Subcutaneous adipose tissue (tissue), 4 donors: ENCODE results near the gene H3-3A. TPM values are rescaled to one million over a fixed set of nuclear protein-coding genes. Genes with fewer than 3 reads are reported as not detected.

Experiments
- total RNA-seq, 4 donors: library from RNA; depleted of rRNA; stranded (reverse); fragments of >200 nt; gene quantifications; one replicate each; pipeline ENCODE4 v1.1.0, GENCODE V29; 2016
- TF ChIP-seq, protein P1 (sequence below): fragments of 450-650 bp; IDR thresholded peaks from one replicate; pipeline ENCODE4 v1.5.1; 2016; ENCODE audit warnings: low read depth, mild to moderate bottlenecking, control low read depth, antibody characterized with exemption, moderate library complexity

The H3-3A gene
- total RNA-seq, 4 donors from 2014 or later = 191 to 368 (median 329) TPM

DNA sequence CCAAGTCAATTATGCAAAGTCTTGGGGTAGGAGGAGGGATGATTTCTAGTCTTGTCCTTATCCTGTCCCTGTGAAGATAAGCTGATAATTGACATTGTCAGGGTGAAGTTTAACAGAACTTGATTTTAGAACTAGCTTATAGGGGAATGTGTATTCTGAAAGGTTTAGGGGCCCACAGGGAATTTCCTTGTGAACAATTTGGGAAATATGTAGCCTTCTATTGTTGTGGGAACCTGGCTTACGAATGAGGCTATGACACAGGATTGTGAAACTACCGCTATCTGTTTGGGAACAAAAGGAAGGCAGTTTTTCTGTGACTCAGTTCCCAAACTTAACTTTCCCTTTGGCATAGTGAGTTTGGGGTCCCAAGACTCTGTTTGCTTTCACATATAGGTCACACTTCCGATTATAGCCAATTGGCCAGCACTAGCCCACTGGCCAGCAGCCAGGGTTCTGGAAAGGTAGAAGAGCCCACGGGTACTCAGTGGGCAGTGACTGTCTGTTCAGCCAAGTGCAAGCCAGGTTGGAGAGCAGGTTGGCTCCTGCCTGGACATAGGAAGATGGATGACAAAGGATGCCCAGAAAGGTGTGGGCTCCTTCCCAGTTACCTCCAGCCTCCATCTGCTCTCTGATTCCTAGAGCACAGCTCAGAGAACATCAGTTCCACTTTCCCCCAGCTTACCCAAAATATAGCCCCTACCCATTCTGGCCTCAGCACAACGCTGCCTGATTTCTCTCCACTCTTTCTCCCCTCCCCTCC, 35.5 kb downstream of the H3-3A start:
- TF ChIP-seq, protein P1, sequence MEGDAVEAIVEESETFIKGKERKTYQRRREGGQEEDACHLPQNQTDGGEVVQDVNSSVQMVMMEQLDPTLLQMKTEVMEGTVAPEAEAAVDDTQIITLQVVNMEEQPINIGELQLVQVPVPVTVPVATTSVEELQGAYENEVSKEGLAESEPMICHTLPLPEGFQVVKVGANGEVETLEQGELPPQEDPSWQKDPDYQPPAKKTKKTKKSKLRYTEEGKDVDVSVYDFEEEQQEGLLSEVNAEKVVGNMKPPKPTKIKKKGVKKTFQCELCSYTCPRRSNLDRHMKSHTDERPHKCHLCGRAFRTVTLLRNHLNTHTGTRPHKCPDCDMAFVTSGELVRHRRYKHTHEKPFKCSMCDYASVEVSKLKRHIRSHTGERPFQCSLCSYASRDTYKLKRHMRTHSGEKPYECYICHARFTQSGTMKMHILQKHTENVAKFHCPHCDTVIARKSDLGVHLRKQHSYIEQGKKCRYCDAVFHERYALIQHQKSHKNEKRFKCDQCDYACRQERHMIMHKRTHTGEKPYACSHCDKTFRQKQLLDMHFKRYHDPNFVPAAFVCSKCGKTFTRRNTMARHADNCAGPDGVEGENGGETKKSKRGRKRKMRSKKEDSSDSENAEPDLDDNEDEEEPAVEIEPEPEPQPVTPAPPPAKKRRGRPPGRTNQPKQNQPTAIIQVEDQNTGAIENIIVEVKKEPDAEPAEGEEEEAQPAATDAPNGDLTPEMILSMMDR = no peak

DNA sequence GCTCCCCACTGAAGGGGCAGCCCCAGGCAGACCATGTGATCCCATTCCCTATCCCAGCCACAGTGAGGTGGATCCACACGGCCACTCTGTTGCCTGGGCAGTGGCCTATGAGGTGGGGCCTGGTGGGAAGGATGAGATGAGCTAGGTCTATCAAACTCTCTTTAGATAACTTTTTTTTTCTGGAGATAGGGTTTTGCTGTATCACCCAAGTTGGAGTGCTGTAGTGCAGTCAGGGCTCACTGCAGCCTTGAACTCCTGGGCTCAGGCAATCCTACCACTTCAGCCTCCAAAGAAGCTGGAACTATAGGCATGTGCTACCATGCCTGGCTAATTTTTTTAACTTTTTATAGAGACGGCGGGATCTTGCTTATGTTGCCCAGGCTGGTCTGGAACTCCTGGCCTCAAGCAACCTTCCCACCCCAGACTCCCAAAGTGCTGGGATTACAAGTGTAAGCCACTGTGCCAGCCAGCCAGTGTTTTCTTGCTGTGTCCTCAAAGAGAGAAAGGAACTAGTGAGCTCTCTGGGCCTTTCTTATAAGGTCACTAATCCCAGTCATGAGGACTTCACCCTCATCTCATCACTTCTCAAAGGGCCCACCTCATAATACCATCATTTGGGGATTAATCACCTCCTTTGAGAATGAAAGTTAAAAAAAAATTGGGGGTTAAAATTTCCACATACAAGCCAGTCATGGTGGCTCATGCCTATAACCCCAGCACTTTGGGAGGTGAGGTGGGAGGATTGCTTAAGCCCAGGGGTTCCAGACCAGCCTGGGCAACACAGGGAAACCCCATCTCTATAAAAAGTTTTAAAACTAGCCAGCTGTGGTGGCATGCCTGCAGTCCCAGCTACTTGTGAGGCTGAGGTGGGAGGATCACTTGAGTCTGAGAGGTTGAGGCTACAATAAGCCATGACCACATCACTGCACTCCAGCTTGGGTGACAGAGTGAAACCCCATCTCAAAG, 36.6 kb downstream of the H3-3A start:
- TF ChIP-seq, protein P1 = no peak

DNA sequence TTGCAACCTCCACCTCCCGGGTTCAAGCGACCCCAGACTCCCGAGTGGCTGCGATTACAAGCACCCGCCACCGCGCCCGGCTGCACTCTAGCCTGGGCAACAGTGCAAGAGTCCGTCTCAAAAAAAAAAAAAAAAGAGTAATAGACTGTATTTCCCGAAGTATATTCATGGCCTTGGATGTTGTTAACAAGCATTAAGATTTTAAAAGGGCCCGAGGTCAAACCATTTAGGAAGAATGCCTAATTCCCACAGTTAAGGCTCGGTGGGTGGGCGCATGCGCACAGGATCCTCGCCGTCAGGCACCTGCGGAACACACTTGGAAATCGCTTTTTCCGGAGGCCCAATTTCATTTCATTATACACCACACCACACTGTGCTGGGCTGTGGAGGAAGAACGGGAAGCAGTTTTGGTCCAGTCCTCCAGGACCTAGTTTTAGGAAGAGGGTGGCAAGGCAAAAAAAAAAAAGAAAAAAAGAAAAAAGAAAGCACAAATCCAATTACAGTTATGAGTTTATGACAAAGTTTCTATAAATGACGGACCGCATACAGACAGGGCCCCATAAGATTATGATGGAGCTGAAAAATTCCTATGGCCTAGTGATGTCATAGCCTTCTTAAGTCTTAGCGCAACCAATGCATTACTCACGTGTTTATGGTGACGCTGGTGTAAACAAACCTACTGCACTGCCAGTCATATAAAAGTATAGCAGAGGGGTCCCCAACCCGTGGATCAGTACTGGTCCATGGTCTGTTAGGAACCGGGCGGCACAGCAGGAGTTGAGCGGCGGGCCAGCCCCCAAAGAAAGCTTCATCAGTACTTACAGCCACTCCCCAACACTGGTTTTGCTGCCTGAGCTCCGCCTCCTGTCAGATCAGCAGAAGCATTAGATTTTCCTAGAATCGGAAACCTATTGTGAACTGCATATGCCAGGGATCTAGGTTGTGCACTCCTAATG, 38.2 kb downstream of the H3-3A start:
- TF ChIP-seq, protein P1 = no peak

DNA sequence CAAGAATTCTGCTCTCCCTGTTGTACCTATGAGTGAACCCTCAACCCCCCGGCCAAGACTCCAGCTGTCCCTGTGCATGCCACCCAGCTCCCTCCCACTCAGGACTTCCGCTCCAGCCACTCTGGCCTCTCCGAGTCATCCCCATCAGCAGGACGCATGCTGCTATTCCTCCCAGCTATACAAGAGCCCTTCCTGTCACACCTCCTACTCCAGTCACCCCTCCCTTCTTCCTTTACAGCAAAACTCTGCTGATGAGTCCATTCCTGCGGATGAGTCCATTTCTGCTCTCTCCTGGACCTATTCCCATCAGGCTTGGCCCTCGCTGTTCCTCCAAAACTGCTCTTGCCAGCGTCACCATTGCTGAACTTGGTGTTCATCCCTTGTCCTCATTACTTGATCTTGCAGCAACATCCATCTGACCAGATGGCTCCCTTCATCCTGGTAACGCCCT, 42.2 kb downstream of the H3-3A start:
- TF ChIP-seq, protein P1 = no peak

GRCh38 chr1:226107471-226108460, 45.2 kb downstream of the H3-3A start:
- TF ChIP-seq, protein P1 = no peak
